T-helper 17 cell (primary cell): Measurements from ENCODE around the gene CC2D1A. TPM values are rescaled to one million over a fixed set of nuclear protein-coding genes. Genes with fewer than 3 reads are reported as not detected.
A peak's percentile ranks its signal among the peaks of the same experiment; 100 is the strongest.

ENCODE experiments used
- ATAC-seq: fragments of 150-1000 bp; cut with Tn5 transposase; 2 replicates; pipeline ENCODE4 v1.10.0; 2021; ENCODE audit warnings: mild to moderate bottlenecking, moderate library complexity
- DNase-seq, 3 donors: peaks; one replicate each; pipeline versions ENCODE4 v3.0.0 to v3.0.0-alpha.2; 2020 to 2021
- H3K9me3 ChIP-seq: one replicate; pipeline ENCODE4 v1.7.0; 2013; ENCODE audit warnings: low read length, mild to moderate bottlenecking; ENCODE audit not compliant: control insufficient read depth, poor library complexity, severe bottlenecking
- H3K27ac Mint-ChIP-seq: one replicate; pipeline ENCODE4 v1.8.0; 2022; ENCODE audit warnings: mild to moderate bottlenecking, moderate library complexity, mixed read lengths
- H3K27me3 Mint-ChIP-seq: one replicate; pipeline ENCODE4 v1.8.0; 2022; ENCODE audit warnings: mixed read lengths
- H3K36me3 Mint-ChIP-seq: one replicate; pipeline ENCODE4 v1.8.0; 2022; ENCODE audit warnings: low read depth, mixed read lengths
- H3K4me1 Mint-ChIP-seq: one replicate; pipeline ENCODE4 v1.8.0; 2022; ENCODE audit warnings: mild to moderate bottlenecking, mixed read lengths
- H3K4me3 Mint-ChIP-seq: one replicate; pipeline ENCODE4 v1.8.0; 2022; ENCODE audit warnings: mild to moderate bottlenecking, moderate library complexity, mixed read lengths
- total RNA-seq, 4 donors: library from RNA in 2 of 4; stranded (reverse) in 2 of 4; gene quantifications; one replicate each; pipeline ENCODE4 v1.2.3 and lab custom pipeline; 2022 to 2026

Gene CC2D1A
- total RNA-seq, 2 donors from 2014 or later: 22.5 to 24.4 TPM

DNA sequence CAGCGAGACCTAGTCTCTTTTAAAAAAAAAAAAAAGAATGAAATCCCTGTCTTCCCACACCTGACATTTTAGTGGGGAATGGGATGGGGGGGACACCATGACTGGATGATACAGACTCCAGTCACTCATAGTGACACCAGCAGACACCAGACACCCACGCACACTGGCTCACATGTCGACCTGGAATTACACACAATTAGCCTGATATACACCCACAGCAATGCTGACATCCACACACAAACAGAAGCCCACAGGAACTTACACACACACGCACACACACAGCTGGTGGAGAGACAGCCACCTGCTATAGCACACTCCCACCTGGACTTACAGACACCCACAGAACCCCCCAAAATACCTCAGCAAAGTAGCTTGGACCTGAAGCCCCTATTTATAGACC, 37.3 kb upstream of the CC2D1A start:
- Mint-ChIP-seq H3K36me3 (peaks cover 11% of the 10 kb centered on the region), H3K4me1 (peaks cover 24% of the 10 kb centered on the region), H3K27me3 (peaks cover 31% of the 10 kb centered on the region), H3K27ac (no peak overlapping the region), H3K4me3 (no peak overlapping the region)
- no peaks in the 10 kb centered on the region for H3K9me3 ChIP-seq
- DNase-seq (no peak), ATAC-seq (no peak)

DNA sequence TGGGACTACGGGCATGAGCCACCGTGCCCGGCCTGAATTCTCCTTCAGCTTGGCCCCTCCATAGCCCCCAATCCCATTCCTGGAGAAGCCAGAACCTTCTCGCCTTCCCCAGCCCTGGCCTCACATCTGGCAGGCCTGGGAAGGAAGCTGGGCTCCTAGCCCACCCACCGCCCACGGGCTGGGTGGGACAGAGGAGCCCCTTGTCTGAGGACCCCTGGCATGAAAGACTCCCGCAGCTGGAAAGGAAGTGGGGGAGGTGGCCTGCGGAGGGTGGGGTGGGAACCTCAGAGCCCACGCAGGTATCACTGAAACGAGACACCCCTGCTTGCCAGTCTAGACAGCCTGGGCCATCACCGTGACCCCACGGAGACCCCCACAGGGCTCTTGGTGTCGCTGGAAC, 36.7 kb upstream of the CC2D1A start:
- no peak overlapping the region for H3K27ac Mint-ChIP-seq
- H3K27me3 Mint-ChIP-seq: peaks cover 28% of the 10 kb centered on the region
- H3K9me3 ChIP-seq: no peaks in the 10 kb centered on the region
- peaks cover 18% of the 10 kb centered on the region for H3K4me1 Mint-ChIP-seq
- no peak overlapping the region for H3K4me3 Mint-ChIP-seq
- no peak for ATAC-seq
- H3K36me3 Mint-ChIP-seq: peaks cover 11% of the 10 kb centered on the region
- DNase-seq: no peak

DNA sequence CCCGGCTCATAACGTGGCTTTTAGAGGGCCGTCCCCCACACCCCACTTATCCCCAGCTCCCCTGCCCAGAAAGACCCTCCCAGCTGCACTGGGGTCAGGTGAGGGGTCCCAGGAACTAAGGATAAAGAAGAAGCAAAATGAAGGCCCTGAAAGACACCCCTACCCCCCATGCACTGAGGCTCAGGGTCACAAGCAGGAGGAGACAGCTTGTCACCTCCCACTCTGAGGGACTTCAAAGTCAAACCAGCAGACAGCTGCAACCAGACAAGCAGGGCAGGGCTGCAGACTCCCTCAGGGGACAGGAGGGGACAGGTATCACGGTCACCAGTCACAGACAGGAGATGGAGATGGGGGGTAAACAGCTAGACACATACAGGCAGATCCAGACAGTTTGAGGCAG, 35.1 kb upstream of the CC2D1A start:
- ATAC-seq (no peak), DNase-seq (no peak)
- Mint-ChIP-seq H3K36me3 (peaks cover 7% of the 10 kb centered on the region), H3K4me1 (peaks cover 14% of the 10 kb centered on the region), H3K4me3 (no peak overlapping the region), H3K27ac (no peak overlapping the region), H3K27me3 (peaks cover 28% of the 10 kb centered on the region)
- H3K9me3 ChIP-seq: no peaks in the 10 kb centered on the region

DNA sequence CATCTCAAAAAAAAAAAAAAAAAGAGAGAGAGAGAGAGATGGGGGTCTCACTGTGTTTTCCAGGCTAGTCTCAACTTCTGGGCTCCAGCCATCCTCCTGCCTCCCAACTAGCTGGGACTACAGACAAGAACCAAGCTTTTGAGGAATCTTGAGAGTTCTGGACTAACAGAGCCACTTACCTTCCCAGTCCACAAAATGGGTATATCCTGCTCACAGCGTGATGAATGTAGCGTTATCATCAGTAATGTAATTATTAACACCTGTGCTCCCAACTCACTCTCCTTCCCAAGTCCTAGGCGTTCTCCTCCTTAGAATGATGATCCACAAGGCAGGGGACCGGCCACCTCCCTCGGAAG, 33.7 kb upstream of the CC2D1A start:
- Mint-ChIP-seq H3K27ac (no peak overlapping the region), H3K27me3 (peaks cover 15% of the 10 kb centered on the region), H3K4me3 (peak overlapping the region; percentile 64), H3K36me3 (peaks cover 2% of the 10 kb centered on the region), H3K4me1 (peaks cover 7% of the 10 kb centered on the region)
- no peaks in the 10 kb centered on the region for H3K9me3 ChIP-seq
- no peak for DNase-seq
- ATAC-seq: no peak

DNA sequence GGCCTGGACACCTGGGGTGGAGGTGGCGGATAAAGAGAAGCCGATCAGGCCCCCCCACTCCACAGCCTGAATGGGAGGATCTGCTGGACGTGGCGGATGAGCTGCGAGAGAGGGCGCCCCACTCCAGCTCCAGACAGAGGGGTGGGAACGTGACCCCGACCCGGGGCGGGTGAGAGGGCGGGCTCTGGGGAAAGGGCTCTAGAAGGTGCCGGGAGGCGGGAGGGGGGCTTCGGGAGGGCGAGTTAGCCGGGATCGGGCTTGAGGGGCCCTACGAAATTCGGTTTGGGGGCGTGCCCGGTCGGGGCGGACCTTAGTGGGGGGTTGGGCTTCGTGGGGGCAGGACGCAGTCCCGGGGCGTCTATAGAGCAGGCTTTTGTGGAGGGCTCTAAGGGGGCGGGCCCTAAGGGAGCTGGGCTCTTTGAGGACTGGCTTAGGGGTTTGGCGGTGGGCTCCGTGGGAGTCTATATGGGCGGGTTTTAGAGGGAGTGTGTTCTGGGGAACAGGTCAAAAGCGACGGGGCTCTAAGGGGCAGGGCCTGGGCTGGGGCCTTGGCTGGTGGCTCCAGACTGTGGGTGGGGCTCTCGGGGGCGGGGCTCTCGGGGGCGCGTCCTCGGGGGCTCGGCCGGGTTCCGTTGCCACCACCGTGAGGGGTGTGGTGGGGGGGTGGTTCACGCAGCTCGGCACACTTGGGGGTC, 33.2 kb upstream of the CC2D1A start:
- H3K27me3 Mint-ChIP-seq: peaks cover 10% of the 10 kb centered on the region
- peak; percentile 81 for ATAC-seq
- H3K4me3 Mint-ChIP-seq: peak overlapping the region; percentile 64
- no peak overlapping the region for H3K27ac Mint-ChIP-seq
- DNase-seq: no peak
- peaks cover 7% of the 10 kb centered on the region for H3K4me1 Mint-ChIP-seq
- H3K9me3 ChIP-seq: no peaks in the 10 kb centered on the region
- H3K36me3 Mint-ChIP-seq: peaks cover 2% of the 10 kb centered on the region

DNA sequence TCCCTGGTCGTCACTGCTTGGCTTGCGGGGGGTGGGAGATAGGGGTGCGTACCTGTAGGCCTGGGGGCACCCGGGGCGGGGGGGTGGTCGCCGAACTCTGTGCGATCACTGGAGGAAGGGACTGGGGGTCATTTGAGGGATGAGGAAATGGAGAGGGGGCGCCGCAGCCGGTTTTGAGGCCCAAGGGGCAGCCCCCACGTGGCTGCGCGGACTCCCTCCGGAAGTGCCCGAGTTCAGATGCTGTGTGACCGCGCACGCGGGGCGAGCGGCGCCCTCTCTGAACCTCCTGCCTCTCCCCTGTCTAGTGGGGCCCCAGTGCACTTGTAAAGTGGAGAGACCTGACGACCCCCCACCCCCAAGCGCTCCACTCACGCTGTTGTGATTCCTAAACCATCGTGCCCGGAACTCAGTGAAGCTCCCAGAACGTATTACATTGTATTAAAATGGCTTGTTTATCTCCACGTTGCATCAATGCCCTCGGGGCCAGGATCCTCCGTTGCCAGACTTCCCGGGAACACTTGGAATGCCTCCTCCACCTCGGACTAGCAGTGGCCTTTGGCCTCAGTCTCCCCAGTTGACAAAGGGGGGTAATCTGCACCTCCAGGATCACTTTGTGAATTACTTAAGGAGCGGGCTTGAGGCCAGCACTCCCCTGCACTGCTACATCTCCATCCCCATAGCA, 32.0 kb upstream of the CC2D1A start:
- H3K4me3 Mint-ChIP-seq: no peak overlapping the region
- no peak overlapping the region for H3K27ac Mint-ChIP-seq
- DNase-seq (no peak), ATAC-seq (no peak)
- peaks cover 8% of the 10 kb centered on the region for H3K27me3 Mint-ChIP-seq
- no peaks in the 10 kb centered on the region for H3K9me3 ChIP-seq
- no peaks in the 10 kb centered on the region for H3K36me3 Mint-ChIP-seq
- peaks cover 5% of the 10 kb centered on the region for H3K4me1 Mint-ChIP-seq

DNA sequence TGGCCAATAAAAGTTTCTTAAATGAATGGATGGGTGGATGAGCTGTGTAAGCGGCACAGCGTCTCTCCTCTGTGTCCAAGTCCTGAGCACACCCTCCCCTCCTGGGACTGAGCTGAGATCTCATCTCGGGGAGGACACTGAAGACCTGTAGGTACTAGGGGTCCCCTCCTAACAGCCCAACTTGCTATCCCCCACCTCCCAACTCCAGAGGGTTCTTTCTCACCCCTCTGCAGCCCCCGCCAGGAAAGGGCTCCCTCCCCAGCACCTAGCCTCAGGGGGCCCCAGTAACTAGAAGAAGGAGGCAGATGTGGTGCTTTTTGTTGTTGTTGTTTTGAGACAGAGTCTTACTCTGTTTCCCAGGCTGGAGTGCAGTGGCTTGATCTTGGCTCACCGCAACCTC, 30.2 kb upstream of the CC2D1A start:
- Mint-ChIP-seq H3K27ac (no peak overlapping the region), H3K36me3 (no peaks in the 10 kb centered on the region), H3K4me1 (peaks cover 9% of the 10 kb centered on the region), H3K4me3 (no peak overlapping the region), H3K27me3 (peaks cover 8% of the 10 kb centered on the region)
- ATAC-seq (no peak), DNase-seq (no peak)
- H3K9me3 ChIP-seq: no peaks in the 10 kb centered on the region

DNA sequence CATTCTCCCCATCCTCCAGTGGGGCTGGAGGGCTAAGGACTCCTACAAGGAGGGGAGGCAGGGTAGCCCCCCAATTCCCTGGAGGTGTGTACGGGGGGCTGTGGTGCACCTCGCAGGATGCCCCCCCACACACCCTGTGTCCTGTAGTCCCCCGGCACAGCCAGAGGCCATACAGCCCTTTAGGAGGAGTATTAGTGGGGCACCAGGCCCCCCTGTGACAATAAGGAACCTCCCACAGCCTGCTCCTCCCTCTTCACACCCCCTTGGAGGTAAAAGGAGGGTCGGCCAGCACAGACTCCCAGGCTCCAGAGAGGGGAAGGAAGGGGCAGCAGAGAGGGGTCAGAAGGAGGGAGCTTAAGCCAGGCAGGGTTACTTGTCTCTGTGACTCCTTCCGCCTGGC, 29.2 kb upstream of the CC2D1A start, which contains the start of gene NANOS3:
Gene NANOS3, plus strand, starts transcription at position 301 of the 400 bp plus-strand sequence. CDS start 115 bp downstream, outside the sequence.
- no peak for DNase-seq
- H3K9me3 ChIP-seq: no peaks in the 10 kb centered on the region
- no peaks in the 10 kb centered on the region for H3K36me3 Mint-ChIP-seq
- no peak within 1 kb of the TSS for H3K4me3 Mint-ChIP-seq
- peaks cover 13% of the 10 kb centered on the region for H3K4me1 Mint-ChIP-seq
- no peak within 1 kb of the TSS for H3K27ac Mint-ChIP-seq
- ATAC-seq: no peak
- peaks cover 8% of the 10 kb centered on the region for H3K27me3 Mint-ChIP-seq

DNA sequence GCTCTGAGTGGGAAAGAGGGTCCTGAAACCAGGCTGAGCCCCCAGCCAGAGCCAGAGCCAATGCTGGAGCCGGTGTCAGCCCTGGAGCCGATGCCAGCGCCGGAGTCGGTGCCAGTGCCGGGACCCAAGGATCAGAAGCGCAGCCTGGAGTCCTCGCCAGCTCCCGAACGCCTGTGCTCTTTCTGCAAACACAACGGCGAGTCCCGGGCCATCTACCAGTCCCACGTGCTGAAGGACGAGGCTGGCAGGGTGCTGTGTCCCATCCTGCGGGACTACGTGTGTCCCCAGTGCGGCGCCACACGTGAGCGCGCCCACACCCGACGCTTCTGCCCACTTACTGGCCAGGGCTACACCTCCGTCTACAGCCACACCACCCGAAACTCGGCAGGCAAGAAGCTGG, 28.7 kb upstream of the CC2D1A start:
- Mint-ChIP-seq H3K36me3 (no peaks in the 10 kb centered on the region), H3K4me3 (no peak overlapping the region), H3K27ac (no peak overlapping the region), H3K27me3 (peaks cover 8% of the 10 kb centered on the region), H3K4me1 (peaks cover 17% of the 10 kb centered on the region)
- no peaks in the 10 kb centered on the region for H3K9me3 ChIP-seq
- DNase-seq: no peak
- ATAC-seq: no peak

DNA sequence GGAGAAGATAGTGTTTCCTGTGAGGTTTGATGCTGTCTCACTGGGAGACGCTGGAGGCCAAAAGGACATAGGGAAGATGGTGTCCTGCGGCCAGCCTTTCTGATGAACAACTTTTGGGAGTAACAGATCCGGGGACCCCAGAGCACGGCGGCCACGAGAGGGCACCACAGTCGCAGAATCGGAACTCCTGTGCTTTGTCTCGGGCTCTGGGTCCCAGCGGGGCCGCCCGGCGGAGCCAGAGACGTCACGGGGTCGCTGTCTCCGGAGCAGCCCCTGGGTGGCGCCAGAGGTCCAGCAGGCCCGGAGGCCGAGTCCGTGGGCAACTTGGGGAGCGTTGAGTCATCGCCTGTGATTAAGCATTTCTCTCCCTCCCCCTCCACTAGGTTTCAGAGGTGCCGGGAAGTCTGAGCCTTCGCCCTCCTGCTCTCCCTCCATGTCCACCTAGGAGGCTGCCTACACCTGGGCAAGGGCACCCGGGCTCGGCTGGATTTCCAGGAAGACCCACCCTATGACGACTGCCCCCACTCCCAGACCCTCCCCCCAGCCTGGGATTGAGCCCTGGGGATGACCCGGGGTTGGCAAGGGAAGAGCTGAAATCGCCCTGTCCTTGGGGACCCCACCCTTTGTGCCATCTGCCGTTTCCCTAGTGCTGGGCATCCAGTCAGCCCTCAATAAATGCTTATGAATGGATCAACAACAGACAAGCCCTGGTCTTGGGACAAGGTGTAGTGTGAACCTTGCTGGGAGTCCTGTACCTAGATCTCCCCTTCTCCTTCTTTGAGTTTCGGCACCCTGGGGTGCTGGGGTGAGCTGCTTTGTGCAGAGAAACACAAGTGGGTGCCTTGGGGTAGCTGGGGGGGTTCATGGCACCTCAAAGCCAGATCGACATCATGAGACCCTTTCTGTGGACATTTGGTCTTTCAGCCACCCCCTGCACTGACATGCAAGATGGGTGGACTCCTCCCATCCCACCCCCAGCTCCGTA, 25.6 kb upstream of the CC2D1A start:
- H3K9me3 ChIP-seq: no peaks in the 10 kb centered on the region
- Mint-ChIP-seq H3K4me3 (peak overlapping the region; percentile 68), H3K4me1 (peaks cover 22% of the 10 kb centered on the region), H3K36me3 (no peaks in the 10 kb centered on the region), H3K27ac (peak overlapping the region; percentile 87), H3K27me3 (no peaks in the 10 kb centered on the region)
- ATAC-seq: peak; percentile 97
- peak; percentile 95 to 99 (median 95) for DNase-seq

DNA sequence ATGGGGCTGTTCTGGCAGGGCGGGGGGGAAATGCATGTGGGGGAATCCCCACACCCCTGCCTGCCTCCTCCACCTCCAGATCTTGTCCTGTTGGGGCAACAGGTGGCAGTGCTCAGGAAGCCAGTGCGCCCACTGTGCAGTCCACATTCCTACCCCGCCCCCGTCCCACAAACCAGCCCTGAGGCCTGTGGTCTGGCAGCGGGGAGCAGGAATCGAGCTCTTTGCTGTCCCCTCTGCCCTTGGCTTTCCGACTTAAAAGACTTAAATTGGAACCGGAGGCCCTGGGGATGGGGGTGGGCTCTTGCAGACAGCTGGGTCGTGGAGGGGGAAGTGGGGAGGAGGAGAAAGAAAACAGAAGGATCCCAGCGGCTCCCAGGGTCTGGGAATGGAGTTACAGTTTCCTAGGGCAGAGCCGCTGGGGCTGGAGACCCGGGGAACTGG, 24.7 kb upstream of the CC2D1A start:
- H3K9me3 ChIP-seq: no peaks in the 10 kb centered on the region

DNA sequence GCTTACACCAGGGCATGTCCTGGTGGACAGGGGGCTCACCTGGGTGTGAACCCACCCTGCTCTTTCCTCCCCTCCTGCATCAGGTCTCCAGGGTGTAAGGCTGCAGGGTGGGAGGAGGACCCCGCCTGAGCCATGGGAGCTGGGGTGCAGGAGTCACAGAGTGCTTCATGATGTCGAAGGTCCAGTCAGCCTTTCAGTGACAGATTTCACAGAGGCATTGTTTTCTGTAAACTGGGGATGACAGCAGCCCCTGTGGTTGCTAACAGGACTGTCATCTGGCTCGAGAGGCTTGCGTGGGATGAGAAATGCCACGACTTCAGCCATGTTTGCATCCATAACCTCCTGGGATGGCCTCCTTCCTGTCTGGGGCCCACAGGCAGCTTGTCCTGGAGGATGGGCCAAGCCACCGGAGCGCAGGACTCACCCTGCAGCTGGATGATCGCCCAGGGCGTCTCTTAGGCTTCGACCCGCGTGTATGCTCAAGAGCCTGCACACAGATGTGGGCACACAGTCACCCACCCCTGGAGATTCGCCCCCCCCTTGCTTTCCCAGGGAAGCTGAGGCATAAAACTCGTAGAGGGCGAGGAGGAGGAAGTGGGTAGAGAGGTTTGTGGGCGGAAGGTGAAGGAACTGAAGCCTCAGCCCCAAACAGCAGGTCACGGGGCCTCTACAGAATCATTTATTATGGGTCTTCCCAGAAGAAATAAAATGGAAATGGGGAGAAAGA, 24.1 kb upstream of the CC2D1A start:
- Mint-ChIP-seq H3K4me1 (peaks cover 23% of the 10 kb centered on the region), H3K27me3 (no peaks in the 10 kb centered on the region), H3K4me3 (peak overlapping the region; percentile 68), H3K27ac (peak overlapping the region; percentile 87), H3K36me3 (no peaks in the 10 kb centered on the region)
- ATAC-seq (peak; percentile 7), DNase-seq (peak in 1 of 3 donors; percentile 33)
- H3K9me3 ChIP-seq: no peaks in the 10 kb centered on the region

More for the DNA sequence above, 24.7 kb upstream of the CC2D1A start:
- Mint-ChIP-seq H3K36me3 (no peaks in the 10 kb centered on the region), H3K27ac (peak overlapping the region; percentile 87), H3K27me3 (no peaks in the 10 kb centered on the region), H3K4me1 (peaks cover 23% of the 10 kb centered on the region), H3K4me3 (peak overlapping the region; percentile 68)
- DNase-seq (no peak), ATAC-seq (no peak)
